Peyer's patch (tissue), 4 donors: Measurements from ENCODE around the gene EPB41L1.

Experiments used
- CTCF ChIP-seq, 6 experiments: fragments of 450-650 bp in 4 of 6; fragments of 200-600 bp in 2 of 6; sonication (generic) in 1 of 6; IDR thresholded peaks; one replicate each; pipeline ENCODE4 v1.5.1; 2017 to 2019; ENCODE audit warnings: antibody characterized with exemption in 6 of 6, mild to moderate bottlenecking in 3 of 6, moderate library complexity in 1 of 6
- POLR2A ChIP-seq, 2 donors: fragments of 450-650 bp; IDR thresholded peaks; one replicate each; pipeline ENCODE4 v1.5.1; 2017; ENCODE audit warnings: antibody characterized with exemption in 2 of 2, mild to moderate bottlenecking in 2 of 2, moderate library complexity in 2 of 2

- TF ChIP-seq CTCF (IDR thresholded peaks at IDR 0.05) (no peak), POLR2A (IDR thresholded peaks at IDR 0.05) (no peak)
Measured at GRCh38 chr20:36267605-36268381, 113.3 kb downstream of the EPB41L1 start.
